Ovary (tissue), 3 donors: Measurements from ENCODE around the gene OLIG2.

ENCODE experiments used
- CTCF ChIP-seq, 3 donors: fragments of 450-650 bp in 2 of 3; fragments of 200-600 bp in 1 of 3; IDR thresholded peaks; one replicate each; pipeline versions ENCODE4 v1.5.1 to v1.8.0; 2016 to 2022; ENCODE audit warnings: antibody characterized with exemption in 3 of 3, mild to moderate bottlenecking in 1 of 3
- POLR2A ChIP-seq: fragments of 450-650 bp; IDR thresholded peaks from one replicate; pipeline ENCODE4 v1.6.1; 2017; ENCODE audit warnings: antibody characterized with exemption, mild to moderate bottlenecking, moderate library complexity
- donor health status: DM: no; HTN: no; CAD: no.

- TF ChIP-seq CTCF (IDR thresholded peaks at IDR 0.05), result no peak
- no peak for TF ChIP-seq POLR2A
Measured at GRCh38 chr21:33031152-33031911, 5.6 kb downstream of the OLIG2 start.
